Fibroblast of skin of right biceps (primary cell): ENCODE results near the gene PLD2.
A peak's percentile ranks its signal among the peaks of the same experiment; 100 is the strongest.
"Not testable (repeated sequence)": the region's sequence is repeated elsewhere in the genome, so short reads cannot be mapped to it uniquely, and the experiment has no call there.

Source experiments
- DNase-seq: peaks from one replicate; pipeline ENCODE4 v3.0.0-alpha.2; 2013

The PLD2 gene

DNA sequence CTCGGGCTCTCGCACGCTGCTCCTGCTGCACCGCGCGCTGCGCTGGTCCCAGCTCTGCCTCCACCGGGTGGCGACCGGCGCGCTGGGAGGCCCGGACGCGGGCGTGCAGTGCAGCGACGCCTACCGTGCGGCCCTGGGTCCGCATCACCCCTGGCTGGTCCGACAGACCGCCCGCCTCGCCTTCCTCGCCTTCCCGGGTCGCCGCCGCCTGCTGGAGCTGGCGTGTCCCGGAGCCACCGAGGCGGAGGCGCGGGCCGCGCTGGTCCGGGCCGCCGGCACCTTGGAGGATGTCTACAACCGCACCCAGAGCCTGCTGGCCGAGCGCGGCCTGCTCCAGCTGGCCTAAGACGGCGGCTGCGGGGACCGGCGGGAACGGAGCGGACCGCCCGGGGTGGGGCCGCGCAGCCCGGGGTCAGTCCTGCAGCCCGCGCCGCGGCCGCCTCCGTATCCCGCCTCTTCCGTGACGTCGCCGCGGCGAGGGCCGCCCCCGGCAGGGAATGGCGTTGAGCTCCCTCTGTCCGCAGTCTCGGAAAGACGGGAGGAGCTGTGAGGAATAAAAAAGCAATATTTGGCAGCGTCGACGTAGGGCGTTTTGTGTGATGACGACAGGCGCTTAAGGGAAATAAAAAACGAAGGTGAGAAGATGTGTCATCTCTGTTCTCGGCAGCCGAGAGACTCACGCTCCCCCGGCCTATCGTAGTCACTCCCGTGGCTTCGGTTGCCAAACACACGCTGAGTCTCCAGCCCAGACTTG is 16.8 kb upstream of the PLD2 start:
- DNase-seq = peak; percentile 92

DNA sequence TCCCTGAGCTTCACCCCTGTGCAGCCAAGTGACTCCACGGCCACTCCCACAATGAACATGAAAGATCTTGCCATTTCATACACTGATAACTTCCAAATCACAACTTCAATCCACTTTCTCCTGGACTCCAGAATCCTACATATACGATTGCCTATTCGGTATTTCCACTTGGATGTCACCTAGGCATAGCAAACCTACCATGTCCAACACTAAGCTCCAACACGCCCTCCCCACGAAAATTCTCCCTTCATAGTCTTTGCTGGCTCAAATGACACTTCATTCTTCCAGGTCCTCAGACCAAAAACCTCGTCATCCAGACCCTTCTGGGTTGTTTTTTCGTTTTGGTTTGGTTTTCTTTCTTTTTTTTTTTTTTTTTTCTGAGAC is 16.3 kb upstream of the PLD2 start:
- no peak for DNase-seq

- DNase-seq = no peak
Observed at GRCh38 chr17:4795168-4795567, 11.8 kb upstream of the PLD2 start.

- peak; percentile 35 for DNase-seq
Observed at GRCh38 chr17:4796552-4796920, 10.4 kb upstream of the PLD2 start.

DNA sequence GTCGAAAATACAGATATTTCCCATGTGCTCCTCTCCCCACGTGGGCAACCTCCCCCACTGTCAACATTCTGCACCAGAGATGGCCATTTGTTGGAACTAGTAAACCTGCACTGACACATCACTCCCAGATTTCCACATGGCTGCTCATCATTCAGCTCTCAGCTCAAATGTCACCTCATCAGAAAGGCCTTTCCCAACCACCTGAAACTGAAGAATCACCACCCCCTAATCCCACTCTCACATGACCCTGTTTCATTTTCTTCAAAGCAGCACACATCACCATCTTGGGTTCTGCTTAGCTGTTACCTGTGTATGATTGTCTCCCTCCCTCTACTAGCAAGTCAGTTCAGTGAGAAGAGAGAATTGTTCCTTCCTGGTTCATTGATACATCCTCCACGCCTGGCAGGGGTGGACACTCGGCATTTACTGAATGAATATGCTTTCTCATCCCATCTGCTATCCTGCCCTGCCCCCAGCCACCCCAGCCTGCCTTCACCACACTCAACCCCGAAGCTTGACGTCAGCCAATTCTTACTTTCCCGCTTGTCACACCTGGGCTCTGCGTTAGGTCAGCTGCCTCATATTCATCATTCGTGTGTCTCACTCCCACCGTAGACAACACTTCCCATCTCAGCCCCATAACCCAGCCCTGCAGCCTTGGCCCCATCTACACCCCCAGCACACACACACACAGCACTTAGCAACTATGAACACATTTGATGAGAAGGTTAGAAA is 6.3 kb upstream of the PLD2 start:
- DNase-seq = no peak

- DNase-seq = no peak
Observed at GRCh38 chr17:4802228-4802627, 4.7 kb upstream of the PLD2 start, which contains the start of gene C17orf114. Gene C17orf114 (minus strand): TSS chr17:4802328.

GRCh38 chr17:4806456-4806776 is 536 bp upstream of the PLD2 start:
- peak; percentile 10 for DNase-seq

DNA sequence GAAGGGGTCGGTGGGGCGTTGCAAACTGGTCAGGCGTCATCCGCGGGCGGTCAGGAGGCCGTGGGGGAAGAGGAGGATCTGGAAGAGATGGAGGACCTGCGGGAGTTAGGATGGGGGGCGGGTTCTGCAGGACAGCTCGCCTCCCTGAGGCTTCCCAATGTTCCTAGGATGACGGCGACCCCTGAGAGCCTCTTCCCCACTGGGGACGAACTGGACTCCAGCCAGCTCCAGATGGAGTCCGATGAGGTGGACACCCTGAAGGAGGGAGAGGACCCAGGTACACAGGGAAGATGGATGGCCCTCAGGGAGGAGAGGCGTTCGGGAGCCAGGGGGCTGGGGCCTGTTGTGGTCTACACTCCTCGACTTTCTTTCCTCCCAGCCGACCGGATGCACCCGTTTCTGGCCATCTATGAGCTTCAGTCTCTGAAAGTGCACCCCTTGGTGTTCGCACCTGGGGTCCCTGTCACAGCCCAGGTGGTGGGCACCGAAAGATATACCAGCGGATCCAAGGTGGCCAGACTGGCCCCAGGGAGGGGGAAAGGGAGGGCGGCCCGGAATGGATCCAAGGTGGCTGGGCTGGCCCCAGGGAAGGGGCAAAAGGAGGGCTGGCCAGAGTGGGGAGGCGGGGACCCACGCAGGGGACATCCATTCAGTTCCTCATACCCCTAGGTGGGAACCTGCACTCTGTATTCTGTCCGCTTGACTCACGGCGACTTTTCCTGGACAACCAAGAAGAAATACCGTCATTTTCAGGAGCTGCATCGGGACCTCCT is 839 bp downstream of the PLD2 start:
- DNase-seq = no peak

GRCh38 chr17:4808378-4808767 is 1.4 kb downstream of the PLD2 start:
- no peak for DNase-seq

- DNase-seq = no peak
Observed at GRCh38 chr17:4810696-4811290, 3.8 kb downstream of the PLD2 start.

GRCh38 chr17:4811471-4811870 is 4.5 kb downstream of the PLD2 start:
- DNase-seq = no peak

DNA sequence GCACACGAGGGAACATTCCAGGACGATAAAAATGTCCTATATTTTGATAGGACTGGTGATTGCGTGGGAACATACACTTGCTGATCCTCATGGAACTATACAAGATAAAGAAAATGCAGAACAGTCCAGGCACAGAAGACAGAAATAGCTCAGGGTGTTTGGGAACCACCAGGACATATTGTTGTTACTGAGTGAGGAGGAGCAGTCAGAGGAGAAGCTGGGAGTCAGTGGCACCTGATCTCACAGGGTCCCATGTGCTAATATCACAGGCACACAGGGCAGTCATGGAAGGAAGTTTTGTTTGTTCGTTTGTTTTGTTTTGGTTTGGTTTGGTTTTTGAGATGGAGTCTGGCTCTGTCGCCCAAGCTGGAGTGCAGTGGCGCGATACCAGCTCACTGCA is 5.7 kb downstream of the PLD2 start:
- no peak for DNase-seq

GRCh38 chr17:4815043-4815675 is 8.2 kb downstream of the PLD2 start:
- DNase-seq = peak; percentile 12

GRCh38 chr17:4816826-4817225 is 9.9 kb downstream of the PLD2 start:
- DNase-seq = no peak

GRCh38 chr17:4818276-4818675 is 11.3 kb downstream of the PLD2 start:
- no peak for DNase-seq

DNA sequence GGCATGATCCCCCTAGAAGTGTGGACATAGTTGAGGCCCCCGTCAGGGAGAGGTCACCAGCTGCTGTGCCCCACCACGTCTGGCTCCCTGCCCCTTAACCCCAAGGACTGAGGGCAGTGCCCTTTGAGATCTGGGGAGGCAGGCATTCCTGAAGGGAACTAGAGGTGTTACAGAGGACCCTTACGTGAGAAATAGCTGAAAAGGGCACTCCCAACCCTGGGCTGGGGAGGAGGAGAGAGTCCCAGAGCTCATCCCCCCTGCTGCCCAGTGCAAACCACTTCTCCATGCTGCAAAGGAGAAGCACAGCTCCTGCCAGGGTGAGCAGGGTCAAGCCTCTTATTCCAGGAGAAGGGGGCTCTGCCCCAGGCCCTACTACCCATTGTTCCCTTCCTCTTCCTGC is 15.9 kb downstream of the PLD2 start:
- DNase-seq = no peak

DNA sequence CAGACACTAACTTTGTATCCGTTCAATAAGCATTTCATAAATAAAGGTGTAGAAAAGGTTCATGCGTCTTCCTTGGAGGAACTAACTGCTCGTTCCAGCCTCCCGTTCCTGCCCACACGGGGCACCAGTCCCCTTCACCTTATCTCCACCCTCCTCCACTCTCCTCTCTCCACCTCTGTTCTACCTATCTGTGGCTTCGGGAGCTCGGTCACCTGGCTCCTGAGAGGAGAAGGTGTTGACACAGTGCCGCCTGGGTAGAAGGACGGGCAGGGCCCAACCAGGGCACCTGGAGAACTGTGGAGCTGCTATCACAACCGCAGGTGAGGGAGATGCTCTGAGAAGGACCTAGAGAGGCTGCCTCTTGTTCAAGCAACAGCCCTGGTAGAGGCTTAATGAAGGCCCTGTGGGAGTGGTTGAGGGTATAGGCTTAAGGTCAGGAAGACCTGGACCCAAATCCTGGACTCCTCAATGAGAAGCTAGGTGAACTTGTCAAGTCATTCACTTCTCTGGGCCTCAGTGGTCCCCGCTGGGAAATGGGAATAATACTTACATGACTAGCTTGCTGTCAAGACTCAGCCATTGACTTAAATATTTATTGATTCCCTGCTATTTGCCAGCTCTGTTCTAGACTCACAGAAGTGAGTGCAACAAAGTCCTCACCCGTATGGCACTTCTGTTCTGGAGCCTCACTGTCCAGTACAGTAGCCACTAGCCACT is 16.6 kb downstream of the PLD2 start:
- no peak for DNase-seq

- DNase-seq = no peak
Observed at GRCh38 chr17:4827399-4827798, 20.4 kb downstream of the PLD2 start.

DNA sequence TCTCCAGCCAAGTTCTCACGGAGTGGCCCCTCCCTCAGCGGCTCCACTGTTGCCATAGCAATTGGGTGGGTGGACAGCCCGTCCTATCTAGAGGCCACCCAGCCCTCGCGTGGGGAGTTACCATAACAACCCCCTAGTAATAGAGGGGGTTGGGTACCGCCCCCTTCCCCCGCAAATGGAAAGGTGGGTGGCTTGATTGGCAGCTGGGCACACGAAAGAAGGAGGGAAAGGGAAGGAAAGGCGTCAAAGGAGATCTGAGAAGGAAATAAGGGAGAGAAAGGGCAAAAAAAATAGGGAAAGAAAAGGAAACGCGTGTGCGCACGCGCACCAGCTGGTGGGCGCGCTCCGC is 25.9 kb downstream of the PLD2 start:
- DNase-seq = not testable (repeated sequence)

DNA sequence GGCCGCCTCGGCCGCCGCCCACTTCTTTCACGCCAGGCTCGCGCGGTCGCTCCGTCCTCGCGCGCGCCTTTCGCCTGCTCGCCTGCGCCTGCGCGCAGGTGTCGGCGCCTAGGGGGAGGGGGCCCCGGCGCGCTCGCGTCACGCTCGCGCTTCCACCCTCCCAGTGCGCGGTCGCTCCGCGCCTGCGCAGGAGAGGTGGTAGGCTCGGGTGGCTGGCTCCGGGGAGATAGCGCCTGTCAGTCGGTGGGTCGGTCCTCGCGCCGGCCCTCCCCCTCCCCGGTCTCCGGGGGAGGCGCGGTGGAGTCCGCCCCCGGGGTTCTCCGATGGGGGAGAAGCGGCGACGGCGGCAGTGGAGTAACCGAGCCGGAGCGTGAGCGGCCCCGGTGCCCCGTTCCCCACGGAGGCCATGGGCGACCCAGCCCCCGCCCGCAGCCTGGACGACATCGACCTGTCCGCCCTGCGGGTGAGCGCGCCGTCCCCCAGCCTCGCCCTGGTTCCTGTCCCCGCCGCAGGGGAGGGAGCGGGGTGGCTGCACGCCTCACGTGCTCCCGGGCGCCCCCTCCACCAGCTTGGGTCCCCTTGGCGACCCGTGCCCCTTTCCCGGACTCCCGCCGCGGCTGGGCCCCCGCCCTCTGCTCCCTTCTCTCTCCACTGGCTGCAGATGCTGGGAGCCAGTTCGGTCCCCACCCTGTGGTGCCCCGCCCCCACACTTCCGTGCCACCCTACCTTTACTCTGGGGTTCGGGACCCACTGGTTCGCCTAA is 26.4 kb downstream of the PLD2 start, which contains the start of gene MINK1:
Gene MINK1 (plus strand): TSS at position 163 of the 763 bp plus-strand sequence. CDS start 244 bp downstream, at position 407.
- DNase-seq = peak; percentile 93

DNA sequence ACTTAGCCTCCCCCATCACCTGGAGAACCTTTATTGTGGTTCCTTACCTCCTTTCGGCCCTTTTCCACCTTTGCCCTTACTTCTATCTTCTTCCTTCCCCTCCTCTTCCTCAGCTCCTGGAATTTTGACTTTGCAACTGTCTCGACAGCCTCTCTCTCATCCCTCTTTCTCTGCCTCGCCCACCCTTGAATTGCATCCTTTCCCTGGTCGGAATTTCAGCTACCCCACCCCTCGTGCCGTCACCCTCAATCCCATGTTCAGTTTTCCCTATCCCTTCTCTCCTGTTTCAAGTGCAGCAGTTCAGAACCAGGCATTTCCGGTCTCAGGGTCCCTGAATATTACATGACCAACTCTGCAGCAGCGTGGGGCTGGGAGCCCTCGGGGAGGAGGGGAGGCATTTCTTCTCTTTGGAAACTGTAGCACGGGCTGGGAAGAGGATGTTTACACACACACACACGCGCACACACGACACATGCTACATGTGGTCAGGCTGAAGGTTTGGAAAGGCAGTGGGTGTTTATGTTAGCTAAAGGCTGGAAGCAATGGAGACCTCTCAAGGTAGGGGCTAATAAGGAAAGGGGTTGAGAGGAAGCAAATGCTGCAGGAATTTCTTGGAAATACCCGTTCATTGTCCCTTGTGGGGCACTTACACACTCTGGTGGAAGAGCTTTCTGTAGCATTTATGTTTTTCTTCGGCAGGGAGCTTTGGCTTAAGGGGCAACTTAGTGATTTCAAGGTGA is 27.2 kb downstream of the PLD2 start:
- peak; percentile 60 for DNase-seq
